GM10266 (cell line): ENCODE results near the gene TBPL1.
"Not testable (repeated sequence)": the region's sequence is repeated elsewhere in the genome, so short reads cannot be mapped to it uniquely, and the experiment has no call there.

Source experiments
- DNase-seq: peaks from one replicate; pipeline ENCODE4 v3.0.0; 2012; ENCODE audit errors: extremely low spot score
- CTCF ChIP-seq: IDR thresholded peaks from 2 replicates; pipeline ENCODE4 v1.5.1; 2012; ENCODE audit warnings: mild to moderate bottlenecking, low read depth; ENCODE audit not compliant: control insufficient read depth, insufficient read depth; ENCODE audit errors: missing control alignments

Gene TBPL1

GRCh38 chr6:133978896-133979240 is 25.8 kb downstream of the TBPL1 start:
- no peak for TF ChIP-seq CTCF
- DNase-seq, result no peak

GRCh38 chr6:133979269-133979963 is 26.4 kb downstream of the TBPL1 start:
- DNase-seq, result not testable (repeated sequence)

GRCh38 chr6:133980168-133980567 is 27.1 kb downstream of the TBPL1 start:
- no peak for TF ChIP-seq CTCF
- no peak for DNase-seq

- no peak for TF ChIP-seq CTCF
- DNase-seq, result no peak
Observed at GRCh38 chr6:133983099-133983939, 30.3 kb downstream of the TBPL1 start.

- DNase-seq, result no peak
- no peak for TF ChIP-seq CTCF
Observed at GRCh38 chr6:133985970-133986369, 32.9 kb downstream of the TBPL1 start.

- TF ChIP-seq CTCF, result no peak
- DNase-seq, result no peak
Observed at GRCh38 chr6:133986942-133987341, 33.9 kb downstream of the TBPL1 start.

- no peak for DNase-seq
- no peak for TF ChIP-seq CTCF
Observed at GRCh38 chr6:133989525-133989924, 36.5 kb downstream of the TBPL1 start.
